HepG2 (cell line): Measurements from ENCODE around the gene S100A16. TPM values are rescaled to one million over a fixed set of nuclear protein-coding genes. Genes with fewer than 3 reads are reported as not detected.

Experiments
- ATAC-seq: fragments of 200-7000 bp; cut with Tn5 transposase; 3 replicates; pipeline ENCODE4 v1.9.1; 2020; ENCODE audit warnings: mild to moderate bottlenecking, moderate library complexity
- BruUV-seq: library from RNA; stranded (reverse); fragments of 400-500 nt; replicated peaks from 2 replicates; lab custom pipeline; 2021; lab: Mats Ljungman, UMichigan
- CTCF ChIA-PET: fragments of 300-600 bp; formaldehyde crosslinking; extraction: SDS; loops from one replicate; lab custom pipeline; 2021; ENCODE audit warnings: low total read pairs, inconsistent platforms, low intra/inter-chr PET ratio; lab: Yijun Ruan, JAX
- POLR2A ChIA-PET: fragments of 350-600 bp; sonication (Branson Sonifier 250); formaldehyde crosslinking; loops from one replicate; lab custom pipeline; 2020; ENCODE audit warnings: antibody characterized with exemption, inconsistent platforms; lab: Yijun Ruan, JAX
- DNase-seq: peaks from one replicate; pipeline ENCODE4 v3.0.0-alpha.2; 2015; ENCODE audit warnings: low spot score
- FAIRE-seq: peaks from 3 replicates; lab custom pipeline; 2011; peaks lifted over from hg19 to GRCh38; lab: Jason Lieb, UNC
- H2AFZ ChIP-seq: one replicate; pipeline ENCODE4 v1.6.1; 2011; ENCODE audit warnings: low read length, inconsistent platforms
- H3K27ac ChIP-seq: fragments of 300-600 bp; 3 replicates; pipeline ENCODE4 v1.8.0; 2011; ENCODE audit warnings: mixed run types, mild to moderate bottlenecking, mixed read lengths, low read length, inconsistent platforms; ENCODE audit not compliant: insufficient read depth; ENCODE audit errors: extremely low read length
- H3K27me3 ChIP-seq, 2 experiments: fragments of 200-600 bp in 1 of 2; 2 replicates in 1 of 2; 3 replicates in 1 of 2; pipeline versions ENCODE4 v1.6.0 to v1.8.0; 2011; ENCODE audit warnings: low read length in 2 of 2, mild to moderate bottlenecking in 2 of 2, moderate library complexity in 2 of 2, inconsistent platforms in 1 of 2; ENCODE audit not compliant: insufficient read depth in 2 of 2, control insufficient read depth in 1 of 2
- H3K36me3 ChIP-seq, 2 experiments: fragments of 200-600 bp in 1 of 2; replicated peaks in 1 of 2; 2 replicates in 1 of 2; 3 replicates in 1 of 2; pipeline versions ENCODE4 v1.5.1 to v1.8.0; 2011; ENCODE audit warnings: low read length in 2 of 2, inconsistent platforms in 1 of 2; ENCODE audit not compliant: insufficient read depth in 2 of 2, control insufficient read depth in 1 of 2
- H3K4me1 ChIP-seq: 2 replicates; pipeline ENCODE4 v1.5.1; 2012; ENCODE audit warnings: low read length, inconsistent platforms; ENCODE audit not compliant: insufficient read depth
- H3K4me2 ChIP-seq: 2 replicates; pipeline ENCODE4 v1.6.0; 2011; ENCODE audit warnings: low read depth, low read length, inconsistent platforms
- H3K4me3 ChIP-seq, 3 experiments: fragments of 200-600 bp in 1 of 3; sonication (generic), shearing (Covaris generic) in 1 of 3; replicated peaks in 1 of 3; 2 replicates each; pipeline ENCODE4 v1.5.1; 2011 to 2016; ENCODE audit warnings: low read length in 3 of 3, inconsistent platforms in 2 of 3, low read depth in 2 of 3, mild to moderate bottlenecking in 2 of 3, control low read depth in 1 of 3, mixed read lengths in 1 of 3; ENCODE audit not compliant: insufficient read depth in 1 of 3
- H3K79me2 ChIP-seq: one replicate; pipeline ENCODE4 v1.6.1; 2011; ENCODE audit warnings: low read length, inconsistent platforms; ENCODE audit not compliant: insufficient read depth
- H3K9ac ChIP-seq: 2 replicates; pipeline ENCODE4 v1.6.0; 2011; ENCODE audit warnings: mild to moderate bottlenecking, low read depth, low read length, inconsistent platforms; ENCODE audit not compliant: insufficient read depth
- H3K9me3 ChIP-seq: 2 replicates; pipeline ENCODE4 v1.5.1; 2012; ENCODE audit warnings: mild to moderate bottlenecking, low read length
- H4K20me1 ChIP-seq: 2 replicates; pipeline ENCODE4 v1.6.0; 2011; ENCODE audit warnings: inconsistent platforms, mild to moderate bottlenecking, low read length, moderate library complexity; ENCODE audit not compliant: insufficient read depth
- AGO2 ChIP-seq: fragments of 200-400 bp; formaldehyde crosslinking; optimal IDR thresholded peaks from 2 replicates; pipeline ENCODE3; 2017; ENCODE audit warnings: mild to moderate bottlenecking, low read depth, low read length, moderate library complexity
- FOXC1 ChIP-seq: sonication (generic); formaldehyde crosslinking; IDR thresholded peaks from 2 replicates; pipeline ENCODE4 v1.8.0; 2022; ENCODE audit warnings: mild to moderate bottlenecking, missing genetic modification reagents, borderline replicate concordance
- FOXM1 ChIP-seq: sonication (generic); formaldehyde crosslinking; IDR thresholded peaks from 2 replicates; pipeline ENCODE4 v1.5.0; 2020; ENCODE audit warnings: missing genetic modification reagents
- GLI4 ChIP-seq: sonication (generic); formaldehyde crosslinking; IDR thresholded peaks from 2 replicates; pipeline ENCODE4 v1.5.1; 2020; ENCODE audit warnings: missing genetic modification reagents, mild to moderate bottlenecking, moderate library complexity, borderline replicate concordance
- KLF11 ChIP-seq: IDR thresholded peaks from 2 replicates; pipeline ENCODE4 v1.6.1; 2016; ENCODE audit warnings: missing compliant biosample characterization
- KLF6 ChIP-seq: IDR thresholded peaks from 2 replicates; pipeline ENCODE4 v1.8.0; 2016; ENCODE audit warnings: missing biosample characterization, missing genetic modification reagents
- NFATC3 ChIP-seq: sonication (generic); formaldehyde crosslinking; IDR thresholded peaks from 2 replicates; pipeline ENCODE4 v1.5.1; 2020; ENCODE audit warnings: mild to moderate bottlenecking, missing genetic modification reagents
- NFIB ChIP-seq: sonication (generic); formaldehyde crosslinking; IDR thresholded peaks from 2 replicates; pipeline ENCODE4 v1.9.0; 2021; ENCODE audit warnings: missing genetic modification reagents, mild to moderate bottlenecking, borderline replicate concordance
- RBM39 ChIP-seq: fragments of 200-400 bp; formaldehyde crosslinking; IDR thresholded peaks from one replicate; pipeline ENCODE4 v1.6.1; 2018; ENCODE audit warnings: antibody characterized with exemption, mild to moderate bottlenecking, low read depth, low read length; ENCODE audit not compliant: poor library complexity, severe bottlenecking
- SALL2 ChIP-seq: sonication (generic); formaldehyde crosslinking; IDR thresholded peaks from 2 replicates; pipeline ENCODE4 v1.8.1; 2023; ENCODE audit warnings: mild to moderate bottlenecking, missing genetic modification reagents, inconsistent platforms
- SNAPC2 ChIP-seq: sonication (generic); formaldehyde crosslinking; IDR thresholded peaks from 2 replicates; pipeline ENCODE4 v1.8.1; 2022; ENCODE audit warnings: mild to moderate bottlenecking, missing genetic modification reagents
- THAP11 ChIP-seq: IDR thresholded peaks from 2 replicates; pipeline ENCODE4 v1.6.1; 2016; ENCODE audit warnings: missing biosample characterization, missing genetic modification reagents
- U2AF2 ChIP-seq: fragments of 200-400 bp; formaldehyde crosslinking; IDR thresholded peaks from 2 replicates; pipeline ENCODE4 v1.6.1; 2017; ENCODE audit warnings: low read depth, mild to moderate bottlenecking, low read length
- ZFP41 ChIP-seq: sonication (generic); formaldehyde crosslinking; IDR thresholded peaks from 2 replicates; pipeline ENCODE4 v1.4.0; 2020; ENCODE audit warnings: mild to moderate bottlenecking, missing genetic modification reagents, borderline replicate concordance
- ZNF136 ChIP-seq: sonication (generic); formaldehyde crosslinking; IDR thresholded peaks from 2 replicates; pipeline ENCODE4 v1.8.1; 2022; ENCODE audit warnings: low read depth, mild to moderate bottlenecking, moderate library complexity, missing genetic modification reagents
- ZNF570 ChIP-seq: sonication (generic); formaldehyde crosslinking; IDR thresholded peaks from 2 replicates; pipeline ENCODE4 v1.4.0; 2020; ENCODE audit warnings: mild to moderate bottlenecking, missing genetic modification reagents, borderline replicate concordance
- WGBS: methylation state at CpG from one replicate; pipeline ENCODE4 v1.1.6; 2017; ENCODE audit warnings: low lambda C conversion rate; 5-methylcytosine and 5-hydroxymethylcytosine counted together
- in situ Hi-C: cut with HindIII; loops from 2 replicates; pipeline ENCODE4 v1.10.0; 2017; ENCODE audit warnings: low pct_unique_long_range_greater_than_20kb; ENCODE audit not compliant: extremely low pct_ligation_motif_present
- intact Hi-C: fragments of 100-400 bp; cut with micrococcal nuclease; formaldehyde crosslinking; loops from one replicate; pipeline ENCODE4 v1.10.0; 2022; ENCODE audit not compliant: unreplicated experiment
- polyA plus RNA-seq, 8 experiments: library from polyadenylated mRNA; depleted of rRNA in 3 of 8; stranded (reverse) in 7 of 8; unstranded in 1 of 8; fragments of >200 nt; fragmentation: Illumina TruSeq in 4 of 8; extraction: Trizol in 4 of 8; gene quantifications; 2 replicates each; pipeline versions ENCODE4 v1.2.1 to v1.2.3, GENCODE V29; 2011 to 2016; ENCODE audit warnings: low read depth in 4 of 8, missing spikeins in 1 of 8, mixed read lengths in 1 of 8; ENCODE audit not compliant: insufficient read depth in 1 of 8
- total RNA-seq, 5 experiments: library from RNA; depleted of rRNA; stranded (reverse); fragments of >200 nt; fragmentation: Illumina TruSeq; extraction: Trizol; gene quantifications; 2 replicates each; pipeline ENCODE4 v1.2.3, GENCODE V29; 2016; ENCODE audit warnings: low read depth in 1 of 5
- TF ChIP-seq, protein P1 (sequence below): IDR thresholded peaks from 2 replicates; pipeline ENCODE4 v1.6.1; 2016; ENCODE audit warnings: low read depth, control low read depth
- TF ChIP-seq, protein P2 (sequence below): sonication (generic); formaldehyde crosslinking; IDR thresholded peaks from 2 replicates; pipeline ENCODE4 v1.4.0; 2020; ENCODE audit warnings: mild to moderate bottlenecking, missing genetic modification reagents, borderline replicate concordance
- TF ChIP-seq, protein P3 (sequence below): sonication (generic); formaldehyde crosslinking; IDR thresholded peaks from 2 replicates; pipeline ENCODE4 v1.5.1; 2020; ENCODE audit warnings: mild to moderate bottlenecking, missing genetic modification reagents, moderate library complexity

The S100A16 gene
- total and polyA plus RNA-seq, 2 of the 13 experiments (the other 11 are each of a cell fraction or from before 2014, with no cell fraction given) = 46.0 to 195 TPM

DNA sequence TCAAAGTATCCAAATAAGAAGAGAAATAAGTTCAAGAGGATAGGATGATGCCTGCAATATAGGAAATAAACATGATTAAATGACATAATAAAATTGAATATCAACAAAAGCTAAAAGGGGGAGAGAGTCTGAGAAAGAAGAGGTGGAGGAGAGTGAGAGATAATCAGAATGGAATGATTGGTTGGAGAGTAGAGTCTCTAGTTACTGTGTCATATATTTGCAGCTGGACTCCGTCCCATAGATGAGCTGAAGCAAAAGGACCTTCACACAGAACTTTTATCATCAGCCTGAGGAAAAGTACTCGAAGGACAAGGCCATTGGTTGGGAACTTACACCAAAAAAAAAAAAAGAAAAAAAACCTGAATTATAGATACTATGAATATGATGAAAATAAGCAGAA, 24.5 kb downstream of the S100A16 start:
- TF ChIP-seq KLF11 (CRISPR knock-in tag) (no peak), NFIB (CRISPR knock-in tag) (no peak), GLI4 (CRISPR knock-in tag) (no peak), U2AF2 (no peak), FOXC1 (CRISPR knock-in tag) (no peak), FOXM1 (CRISPR knock-in tag) (no peak), SNAPC2 (CRISPR knock-in tag) (no peak), ZNF570 (CRISPR knock-in tag) (no peak), ZNF136 (CRISPR knock-in tag) (no peak), NFATC3 (CRISPR knock-in tag) (no peak), THAP11 (no peak), AGO2 (no peak), KLF6 (CRISPR knock-in tag) (no peak), ZFP41 (no peak), SALL2 (no peak), RBM39 (no peak)
- TF ChIP-seq, protein P1, sequence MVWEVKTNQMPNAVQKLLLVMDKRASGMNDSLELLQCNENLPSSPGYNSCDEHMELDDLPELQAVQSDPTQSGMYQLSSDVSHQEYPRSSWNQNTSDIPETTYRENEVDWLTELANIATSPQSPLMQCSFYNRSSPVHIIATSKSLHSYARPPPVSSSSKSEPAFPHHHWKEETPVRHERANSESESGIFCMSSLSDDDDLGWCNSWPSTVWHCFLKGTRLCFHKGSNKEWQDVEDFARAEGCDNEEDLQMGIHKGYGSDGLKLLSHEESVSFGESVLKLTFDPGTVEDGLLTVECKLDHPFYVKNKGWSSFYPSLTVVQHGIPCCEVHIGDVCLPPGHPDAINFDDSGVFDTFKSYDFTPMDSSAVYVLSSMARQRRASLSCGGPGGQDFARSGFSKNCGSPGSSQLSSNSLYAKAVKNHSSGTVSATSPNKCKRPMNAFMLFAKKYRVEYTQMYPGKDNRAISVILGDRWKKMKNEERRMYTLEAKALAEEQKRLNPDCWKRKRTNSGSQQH (CRISPR knock-in tag) = no peak
- TF ChIP-seq, protein P2, sequence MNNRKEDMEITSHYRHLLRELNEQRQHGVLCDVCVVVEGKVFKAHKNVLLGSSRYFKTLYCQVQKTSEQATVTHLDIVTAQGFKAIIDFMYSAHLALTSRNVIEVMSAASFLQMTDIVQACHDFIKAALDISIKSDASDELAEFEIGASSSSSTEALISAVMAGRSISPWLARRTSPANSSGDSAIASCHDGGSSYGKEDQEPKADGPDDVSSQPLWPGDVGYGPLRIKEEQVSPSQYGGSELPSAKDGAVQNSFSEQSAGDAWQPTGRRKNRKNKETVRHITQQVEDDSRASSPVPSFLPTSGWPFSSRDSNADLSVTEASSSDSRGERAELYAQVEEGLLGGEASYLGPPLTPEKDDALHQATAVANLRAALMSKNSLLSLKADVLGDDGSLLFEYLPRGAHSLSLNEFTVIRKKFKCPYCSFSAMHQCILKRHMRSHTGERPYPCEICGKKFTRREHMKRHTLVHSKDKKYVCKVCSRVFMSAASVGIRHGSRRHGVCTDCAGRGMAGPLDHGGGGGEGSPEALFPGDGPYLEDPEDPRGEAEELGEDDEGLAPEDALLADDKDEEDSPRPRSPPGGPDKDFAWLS (CRISPR knock-in tag) = no peak
- TF ChIP-seq, protein P3, sequence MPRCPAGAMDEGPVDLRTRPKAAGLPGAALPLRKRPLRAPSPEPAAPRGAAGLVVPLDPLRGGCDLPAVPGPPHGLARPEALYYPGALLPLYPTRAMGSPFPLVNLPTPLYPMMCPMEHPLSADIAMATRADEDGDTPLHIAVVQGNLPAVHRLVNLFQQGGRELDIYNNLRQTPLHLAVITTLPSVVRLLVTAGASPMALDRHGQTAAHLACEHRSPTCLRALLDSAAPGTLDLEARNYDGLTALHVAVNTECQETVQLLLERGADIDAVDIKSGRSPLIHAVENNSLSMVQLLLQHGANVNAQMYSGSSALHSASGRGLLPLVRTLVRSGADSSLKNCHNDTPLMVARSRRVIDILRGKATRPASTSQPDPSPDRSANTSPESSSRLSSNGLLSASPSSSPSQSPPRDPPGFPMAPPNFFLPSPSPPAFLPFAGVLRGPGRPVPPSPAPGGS (CRISPR knock-in tag) = no peak
- Histone ChIP-seq H3K9me3 (no peaks in the 10 kb centered on the region), H3K4me2 (no peak overlapping the region), H3K27ac (no peak overlapping the region), H2AFZ (no peak overlapping the region), H3K79me2 (no peaks in the 10 kb centered on the region), H3K4me1 (no peaks in the 10 kb centered on the region), H4K20me1 (no peaks in the 10 kb centered on the region), H3K9ac (no peak overlapping the region), H3K4me3 (no peak overlapping the region), H3K36me3 (no peaks in the 10 kb centered on the region), H3K27me3 (0 out of 5 replicates have a peak, but pooled peaks cover 1 to 3% of the 10 kb centered on the region in 2 experiments)
- 48% methylated on average over 2 of the region's 2 CpGs for WGBS
- in situ Hi-C loops = no loop called here
- DNase-seq = no peak
- ChIA-PET CTCF (no interaction called here), POLR2A (interaction anchor here (0.7 kb wide), 1 partner anchor 14 kb away, joined by 3 read pairs; no protein-coding TSS in a partner anchor)
- no TSS peak for BruUV-seq
- ATAC-seq = no peak
- no peak for FAIRE-seq
- intact Hi-C loops = no loop called here
